GM21737 (cell line): ENCODE data around the gene MISP.

Experiments
- ATAC-seq: cut with Tn5 transposase; IDR thresholded peaks from one replicate; pipeline ENCODE4 v1.9.1; 2021; ENCODE audit warnings: mild to moderate bottlenecking, moderate library complexity; ENCODE audit not compliant: unreplicated experiment

MISP gene

GRCh38 chr19:771332-771785 lies 20.4 kb downstream of the MISP start:
- no peak for ATAC-seq

- no peak for ATAC-seq
Observed at GRCh38 chr19:772063-772462, 21.2 kb downstream of the MISP start.

GRCh38 chr19:772730-773436 lies 22.0 kb downstream of the MISP start:
- ATAC-seq = no peak

- ATAC-seq = no peak
Observed at GRCh38 chr19:776549-776948, 25.6 kb downstream of the MISP start.

GRCh38 chr19:778910-779653 lies 28.2 kb downstream of the MISP start:
- ATAC-seq = no peak

GRCh38 chr19:780935-781334 lies 30.0 kb downstream of the MISP start:
- no peak for ATAC-seq

- no peak for ATAC-seq
Observed at GRCh38 chr19:781800-782184, 30.9 kb downstream of the MISP start.

- no peak for ATAC-seq
Observed at GRCh38 chr19:782185-782877, 31.4 kb downstream of the MISP start.

GRCh38 chr19:782878-783668 lies 32.2 kb downstream of the MISP start:
- no peak for ATAC-seq

- no peak for ATAC-seq
Observed at GRCh38 chr19:784541-784940, 33.6 kb downstream of the MISP start.

GRCh38 chr19:787536-787935 lies 36.6 kb downstream of the MISP start:
- ATAC-seq = no peak

GRCh38 chr19:788686-788982 lies 37.7 kb downstream of the MISP start:
- ATAC-seq = no peak

GRCh38 chr19:788983-789700 lies 38.2 kb downstream of the MISP start:
- ATAC-seq = no peak

- no peak for ATAC-seq
Observed at GRCh38 chr19:789701-790060, 38.8 kb downstream of the MISP start.

- no peak for ATAC-seq
Observed at GRCh38 chr19:791007-791566, 40.2 kb downstream of the MISP start.

GRCh38 chr19:791567-792305 lies 40.8 kb downstream of the MISP start:
- no peak for ATAC-seq

GRCh38 chr19:792306-792885 lies 41.5 kb downstream of the MISP start:
- ATAC-seq = no peak

GRCh38 chr19:793806-794205 lies 42.9 kb downstream of the MISP start:
- no peak for ATAC-seq

GRCh38 chr19:795073-795611 lies 44.2 kb downstream of the MISP start:
- ATAC-seq = no peak
